ENCODE measurements around the gene SPANXA1.
"Not testable (repeated sequence)": the region's sequence is repeated elsewhere in the genome, so short reads cannot be mapped to it uniquely, and the experiment has no call there.

The SPANXA1 gene

GRCh38 chrX:141584638-141585037 lies at the start of gene SPANXA1:
TSS of gene SPANXA1 (minus strand) at chrX:141584738. CDS start at chrX:141584678, 60 bp downstream.
- H3K36me3 ChIP-seq (ENCODE audit: control insufficient read depth, insufficient read depth, low read length): not testable (repeated sequence)

GRCh38 chrX:141632124-141632523 lies 47.6 kb upstream of the SPANXA1 start:
- no peak for TF ChIP-seq CTCF (IDR thresholded peaks at IDR 0.05; ENCODE audit: insufficient read depth, low read length, poor library complexity, severe bottlenecking)
- H3K36me3 ChIP-seq (ENCODE audit: control insufficient read depth, insufficient read depth, low read length): no peaks in the 10 kb centered on the region
- no peak overlapping the region for H3K4me3 ChIP-seq (replicated peaks; ENCODE audit: low read depth, low read length)
- DNase-seq (ENCODE audit: extremely low read depth, insufficient read length): no peak
- no peaks in the 10 kb centered on the region for H3K27me3 ChIP-seq (replicated peaks; ENCODE audit: control insufficient read depth, insufficient read depth, low read length)

More at GRCh38 chrX:141584638-141585037, at the start of gene SPANXA1:
- H3K4me3 ChIP-seq (replicated peaks; ENCODE audit: low read depth, low read length); DNase-seq (ENCODE audit: extremely low read depth, insufficient read length); H3K27me3 ChIP-seq (replicated peaks; ENCODE audit: control insufficient read depth, insufficient read depth, low read length): not testable (repeated sequence)

GRCh38 chrX:141619336-141619735 lies 34.8 kb upstream of the SPANXA1 start:
- TF ChIP-seq CTCF (IDR thresholded peaks at IDR 0.05; ENCODE audit: insufficient read depth, low read length, poor library complexity, severe bottlenecking): no peak
- Histone ChIP-seq H3K27me3 (replicated peaks; ENCODE audit: control insufficient read depth, insufficient read depth, low read length) (no peaks in the 10 kb centered on the region), H3K4me3 (replicated peaks; ENCODE audit: low read depth, low read length) (no peak overlapping the region), H3K36me3 (ENCODE audit: control insufficient read depth, insufficient read depth, low read length) (no peaks in the 10 kb centered on the region)
- DNase-seq (ENCODE audit: extremely low read depth, insufficient read length): no peak

- H3K27me3 ChIP-seq (replicated peaks; ENCODE audit: control insufficient read depth, insufficient read depth, low read length): no peaks in the 10 kb centered on the region
- no peak overlapping the region for H3K4me3 ChIP-seq (replicated peaks; ENCODE audit: low read depth, low read length)
- no peak for TF ChIP-seq CTCF (IDR thresholded peaks at IDR 0.05; ENCODE audit: insufficient read depth, low read length, poor library complexity, severe bottlenecking)
- DNase-seq (ENCODE audit: extremely low read depth, insufficient read length): no peak
- H3K36me3 ChIP-seq (ENCODE audit: control insufficient read depth, insufficient read depth, low read length): no peaks in the 10 kb centered on the region
Measured at GRCh38 chrX:141609111-141609510, 24.6 kb upstream of the SPANXA1 start.

- H3K36me3 ChIP-seq (ENCODE audit: control insufficient read depth, insufficient read depth, low read length); H3K4me3 ChIP-seq (replicated peaks; ENCODE audit: low read depth, low read length); H3K27me3 ChIP-seq (replicated peaks; ENCODE audit: control insufficient read depth, insufficient read depth, low read length); DNase-seq (ENCODE audit: extremely low read depth, insufficient read length): not testable (repeated sequence)
Measured at GRCh38 chrX:141589408-141589807, 4.9 kb upstream of the SPANXA1 start, which contains the start of gene SPANXA2. TSS of gene SPANXA2 (plus strand) at chrX:141589708. CDS start at chrX:141589768, 60 bp downstream.

- not testable (repeated sequence) for DNase-seq (ENCODE audit: extremely low read depth, insufficient read length); H3K4me3 ChIP-seq (replicated peaks; ENCODE audit: low read depth, low read length); H3K27me3 ChIP-seq (replicated peaks; ENCODE audit: control insufficient read depth, insufficient read depth, low read length); H3K36me3 ChIP-seq (ENCODE audit: control insufficient read depth, insufficient read depth, low read length)
Measured at GRCh38 chrX:141542551-141542950, 42.0 kb downstream of the SPANXA1 start.

Measured in GM06990 (cell line).